Right lobe of liver (tissue), 6 donors: ENCODE results near the gene NDUFA6. TPM values are rescaled to one million over a fixed set of nuclear protein-coding genes. Genes with fewer than 3 reads are reported as not detected.

Experiments
- ATAC-seq, 4 donors: fragments of 200-7000 bp; cut with Tn5 transposase; one replicate each; pipeline ENCODE4 v1.9.1; 2020; ENCODE audit warnings: mild to moderate bottlenecking in 4 of 4, moderate library complexity in 4 of 4
- DNase-seq, 3 donors: peaks; one replicate each; pipeline ENCODE4 v3.0.0-alpha.2; 2020
- H3K27ac ChIP-seq, 3 donors: fragments of 200-600 bp; one replicate each; pipeline ENCODE4 v1.8.0; 2022
- H3K27me3 ChIP-seq, 2 donors: fragments of 200-600 bp; one replicate each; pipeline ENCODE4 v1.8.0; 2022
- H3K36me3 ChIP-seq, 4 donors: fragments of 200-600 bp; sonication (generic) in 1 of 4; one replicate each; pipeline versions ENCODE4 v1.5.1 to v1.8.0; 2017 to 2022; ENCODE audit warnings: control low read depth in 1 of 4
- H3K4me1 ChIP-seq, 4 donors: fragments of 200-600 bp; sonication (generic) in 1 of 4; one replicate each; pipeline versions ENCODE4 v1.5.1 to v1.8.0; 2017 to 2022; ENCODE audit warnings: control low read depth in 1 of 4
- H3K4me3 ChIP-seq, 3 donors: fragments of 200-600 bp; one replicate each; pipeline ENCODE4 v1.8.0; 2022
- H3K9me3 ChIP-seq, 4 donors: fragments of 200-600 bp; sonication (generic) in 1 of 4; one replicate each; pipeline versions ENCODE4 v1.5.1 to v1.8.0; 2017 to 2022; ENCODE audit warnings: control low read depth in 1 of 4
- CTCF ChIP-seq, 4 donors: fragments of 200-600 bp in 3 of 4; fragments of 450-650 bp in 1 of 4; IDR thresholded peaks; one replicate each; pipeline versions ENCODE4 v1.5.1 to v1.8.0; 2016 to 2022; ENCODE audit warnings: antibody characterized with exemption in 4 of 4, mild to moderate bottlenecking in 2 of 4
- POLR2A ChIP-seq: fragments of 450-650 bp; IDR thresholded peaks from one replicate; pipeline ENCODE4 v1.6.1; 2017; ENCODE audit warnings: antibody characterized with exemption, mild to moderate bottlenecking
- WGBS: methylation state at CpG from one replicate; pipeline ENCODE4 v1.1.6; 2018; ENCODE audit warnings: low coverage, low lambda C conversion rate; ENCODE audit not compliant: insufficient coverage; ENCODE audit errors: missing lambda C conversion rate; 5-methylcytosine and 5-hydroxymethylcytosine counted together
- intact Hi-C, 2 donors: fragments of 100-400 bp; cut with DNase I; formaldehyde crosslinking; loops; one replicate each; pipeline versions ENCODE4 v1.11.2 to v1.14.1; 2022
- total RNA-seq, 6 experiments: library from RNA; depleted of rRNA in 2 of 6; stranded (reverse); fragments of >200 nt in 2 of 6; fragmentation: NEBNext Ultra II Directional in 3 of 6; extraction: Animal tissue kit (Norgen Biotek cat#: 25700) in 3 of 6; gene quantifications; one replicate each; pipeline versions ENCODE4 v1.1.0 to v1.2.4, GENCODE V29; 2016 to 2023
- donor health status: DM: no; HTN: yes; CAD: no.
- donor health status: DM: no; HTN: no; CAD: no.
- donor health status: DM: no; HTN: no; CAD: no.
- donor health status: DM: no; HTN: yes; CAD: no.
- donor health status: DM: no; HTN: yes; CAD: no.

The NDUFA6 gene
- total RNA-seq, 6 experiments from 2014 or later, result 34.9 to 67.5 (median 51.6) TPM

- peaks cover 0 to 12% (median 5%) of the 10 kb centered on the region in 4 donors for H3K36me3 ChIP-seq
- H3K27ac ChIP-seq, result peak overlapping the region in 2 of 3 donors; percentile 70 to 75
- peak in 1 of 3 donors; percentile 60 for DNase-seq
- no peaks in the 10 kb centered on the region for H3K27me3 ChIP-seq
- intact Hi-C loops, result no loop called here
- H3K9me3 ChIP-seq, result no peaks in the 10 kb centered on the region
- no peak overlapping the region for H3K4me3 ChIP-seq
- peak in 1 of 4 donors; percentile 7 for ATAC-seq
- H3K4me1 ChIP-seq, result peaks cover 0 to 19% (median 7%) of the 10 kb centered on the region in 4 donors
- TF ChIP-seq CTCF (IDR thresholded peaks at IDR 0.05), result no peak
- no peak for TF ChIP-seq POLR2A
- WGBS, result 60% methylated on average over 8 of the region's 13 CpGs
These were observed 25.0 kb downstream of the NDUFA6 start for GRCh38 chr22:42065438-42066125.

GRCh38 chr22:42064629-42065028 is 25.9 kb downstream of the NDUFA6 start:
- H3K4me1 ChIP-seq, result peaks cover 0 to 14% (median 7%) of the 10 kb centered on the region in 4 donors
- H3K27me3 ChIP-seq, result no peaks in the 10 kb centered on the region
- H3K9me3 ChIP-seq, result no peaks in the 10 kb centered on the region
- peaks cover 0 to 20% (median 7%) of the 10 kb centered on the region in 4 donors for H3K36me3 ChIP-seq
- DNase-seq (peak in 2 of 3 donors; percentile 82 to 89), ATAC-seq (peak; percentile 84 to 92 (median 91))
- TF ChIP-seq CTCF (IDR thresholded peaks at IDR 0.05) (no peak), POLR2A (no peak)
- H3K4me3 ChIP-seq, result no peak overlapping the region
- 50% methylated on average over 1 of the region's 1 CpG for WGBS
- intact Hi-C loops, result no loop called here
- peak overlapping the region in 2 of 3 donors; percentile 70 to 75 for H3K27ac ChIP-seq

- Histone ChIP-seq H3K27me3 (no peaks in the 10 kb centered on the region), H3K9me3 (no peaks in the 10 kb centered on the region), H3K27ac (no peak overlapping the region), H3K4me3 (no peak overlapping the region), H3K36me3 (peaks cover 0 to 20% (median 4%) of the 10 kb centered on the region in 4 donors), H3K4me1 (peaks cover 0 to 13% (median 6%) of the 10 kb centered on the region in 4 donors)
- 90% methylated on average over 3 of the region's 10 CpGs for WGBS
- DNase-seq (no peak), ATAC-seq (no peak)
- intact Hi-C loops, result no loop called here
- TF ChIP-seq CTCF (IDR thresholded peaks at IDR 0.05), result no peak
- TF ChIP-seq POLR2A, result no peak
These were observed 27.9 kb downstream of the NDUFA6 start for GRCh38 chr22:42062506-42063170.

GRCh38 chr22:42061041-42061440 is 29.5 kb downstream of the NDUFA6 start:
- Histone ChIP-seq H3K36me3 (peaks cover 0 to 14% (median 3%) of the 10 kb centered on the region in 4 donors), H3K9me3 (peaks cover 0 to 9% (median 3%) of the 10 kb centered on the region in 4 donors), H3K4me3 (no peak overlapping the region), H3K27me3 (no peaks in the 10 kb centered on the region), H3K4me1 (peaks cover 0 to 13% (median 6%) of the 10 kb centered on the region in 4 donors), H3K27ac (no peak overlapping the region)
- TF ChIP-seq POLR2A (no peak), CTCF (IDR thresholded peaks at IDR 0.05) (no peak)
- WGBS, result 100% methylated on average over 1 of the region's 7 CpGs
- ATAC-seq, result no peak
- no peak for DNase-seq
- intact Hi-C loops, result no loop called here
